HFFc6 (cell line): Measurements from ENCODE around the gene TMEM178A. TPM values are rescaled to one million over a fixed set of nuclear protein-coding genes. Genes with fewer than 3 reads are reported as not detected.

Experiments used
- DNase-seq: peaks from one replicate; pipeline ENCODE4 v3.0.0-alpha.2; 2018
- H3K27ac Mint-ChIP-seq: 2 replicates; pipeline ENCODE4 v1.8.0; 2020; ENCODE audit warnings: mild to moderate bottlenecking, mixed read lengths
- H3K27me3 Mint-ChIP-seq: 2 replicates; pipeline ENCODE4 v1.8.0; 2021; ENCODE audit warnings: mild to moderate bottlenecking, moderate library complexity, mixed read lengths; ENCODE audit not compliant: insufficient read depth
- H3K36me3 Mint-ChIP-seq: 2 replicates; pipeline ENCODE4 v1.8.0; 2021; ENCODE audit warnings: low read depth, mixed read lengths
- H3K4me1 Mint-ChIP-seq: 2 replicates; pipeline ENCODE4 v1.8.0; 2020; ENCODE audit warnings: low read depth, mixed read lengths
- H3K4me3 Mint-ChIP-seq: 2 replicates; pipeline ENCODE4 v1.8.0; 2020; ENCODE audit warnings: mild to moderate bottlenecking, moderate library complexity, mixed read lengths
- H3K9me3 Mint-ChIP-seq: 2 replicates; pipeline ENCODE4 v1.8.0; 2020; ENCODE audit warnings: mild to moderate bottlenecking, mixed read lengths
- total RNA-seq, 6 experiments: library from RNA; stranded (reverse); fragmentation: NEBNext Ultra II Directional; extraction: Animal tissue kit (Norgen Biotek cat#: 25700); gene quantifications; 2 replicates in 1 of 6; 3 replicates in 5 of 6; pipeline ENCODE4 v1.2.3, GENCODE V29; 2021
- TF ChIP-seq, protein P1 (sequence below): fragments of 200-600 bp; sonication (generic); IDR thresholded peaks from 2 replicates; pipeline ENCODE4 v1.5.0; 2021; ENCODE audit warnings: antibody characterized with exemption, mild to moderate bottlenecking

The TMEM178A gene
- total RNA-seq, 6 experiments from 2014 or later = 0.18 to 0.99 (median 0.44) TPM

DNA sequence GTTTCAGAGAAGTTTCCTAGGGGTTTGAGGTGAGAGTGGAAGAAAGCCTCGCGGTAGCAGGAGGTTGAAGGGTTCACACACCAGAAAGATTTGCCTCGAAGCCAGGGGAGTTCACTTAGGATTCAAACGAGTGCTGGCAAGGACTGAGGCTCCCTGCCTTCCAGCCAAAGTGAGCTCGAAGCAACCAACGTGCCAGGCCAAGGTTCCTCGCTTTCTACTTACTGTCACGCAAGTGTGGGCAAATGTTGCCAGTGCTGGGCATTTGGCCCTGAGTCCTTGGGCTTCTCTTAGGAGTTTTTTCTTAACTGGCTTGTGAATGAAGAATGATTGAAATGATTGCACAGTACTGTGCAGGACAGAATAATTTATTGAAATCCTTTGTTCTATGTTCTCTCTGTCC is 53.6 kb downstream of the TMEM178A start:
- H3K27me3 Mint-ChIP-seq = no peaks in the 10 kb centered on the region; the same call in 1 of the 2 replicates

DNA sequence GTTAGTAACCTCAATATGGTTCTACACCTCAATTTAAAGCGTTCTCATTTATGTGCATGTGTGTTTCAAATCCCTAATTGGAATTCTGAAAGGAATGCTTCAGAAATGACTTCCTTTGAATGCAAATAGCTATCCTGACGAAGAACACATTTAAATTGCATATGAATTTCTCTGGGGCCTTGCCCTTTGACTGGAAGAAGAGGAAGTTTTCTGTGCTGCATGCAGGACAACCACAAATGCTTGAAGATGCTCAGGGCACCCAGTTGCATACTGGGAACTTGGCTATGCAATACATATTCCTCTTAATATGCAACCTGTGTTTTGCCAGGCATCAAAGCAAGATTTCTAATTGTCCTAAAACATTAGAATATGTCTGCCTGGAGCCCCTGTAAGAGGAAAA is 55.3 kb downstream of the TMEM178A start:
- Mint-ChIP-seq H3K27ac (no peak overlapping the region), H3K9me3 (no peaks in the 10 kb centered on the region), H3K36me3 (no peaks in the 10 kb centered on the region), H3K4me1 (peaks cover 27% of the 10 kb centered on the region), H3K27me3 (no peaks in the 10 kb centered on the region; the same call in 1 of the 2 replicates), H3K4me3 (no peak overlapping the region)
- TF ChIP-seq, protein P1, sequence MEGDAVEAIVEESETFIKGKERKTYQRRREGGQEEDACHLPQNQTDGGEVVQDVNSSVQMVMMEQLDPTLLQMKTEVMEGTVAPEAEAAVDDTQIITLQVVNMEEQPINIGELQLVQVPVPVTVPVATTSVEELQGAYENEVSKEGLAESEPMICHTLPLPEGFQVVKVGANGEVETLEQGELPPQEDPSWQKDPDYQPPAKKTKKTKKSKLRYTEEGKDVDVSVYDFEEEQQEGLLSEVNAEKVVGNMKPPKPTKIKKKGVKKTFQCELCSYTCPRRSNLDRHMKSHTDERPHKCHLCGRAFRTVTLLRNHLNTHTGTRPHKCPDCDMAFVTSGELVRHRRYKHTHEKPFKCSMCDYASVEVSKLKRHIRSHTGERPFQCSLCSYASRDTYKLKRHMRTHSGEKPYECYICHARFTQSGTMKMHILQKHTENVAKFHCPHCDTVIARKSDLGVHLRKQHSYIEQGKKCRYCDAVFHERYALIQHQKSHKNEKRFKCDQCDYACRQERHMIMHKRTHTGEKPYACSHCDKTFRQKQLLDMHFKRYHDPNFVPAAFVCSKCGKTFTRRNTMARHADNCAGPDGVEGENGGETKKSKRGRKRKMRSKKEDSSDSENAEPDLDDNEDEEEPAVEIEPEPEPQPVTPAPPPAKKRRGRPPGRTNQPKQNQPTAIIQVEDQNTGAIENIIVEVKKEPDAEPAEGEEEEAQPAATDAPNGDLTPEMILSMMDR = no peak
- no peak for DNase-seq

More for the DNA sequence above, 53.6 kb downstream of the TMEM178A start:
- no peak overlapping the region for H3K4me3 Mint-ChIP-seq
- H3K9me3 Mint-ChIP-seq = no peaks in the 10 kb centered on the region
- H3K27ac Mint-ChIP-seq = no peak overlapping the region
- no peaks in the 10 kb centered on the region for H3K36me3 Mint-ChIP-seq
- peaks cover 10% of the 10 kb centered on the region for H3K4me1 Mint-ChIP-seq
- TF ChIP-seq, protein P1 = no peak
- no peak for DNase-seq

DNA sequence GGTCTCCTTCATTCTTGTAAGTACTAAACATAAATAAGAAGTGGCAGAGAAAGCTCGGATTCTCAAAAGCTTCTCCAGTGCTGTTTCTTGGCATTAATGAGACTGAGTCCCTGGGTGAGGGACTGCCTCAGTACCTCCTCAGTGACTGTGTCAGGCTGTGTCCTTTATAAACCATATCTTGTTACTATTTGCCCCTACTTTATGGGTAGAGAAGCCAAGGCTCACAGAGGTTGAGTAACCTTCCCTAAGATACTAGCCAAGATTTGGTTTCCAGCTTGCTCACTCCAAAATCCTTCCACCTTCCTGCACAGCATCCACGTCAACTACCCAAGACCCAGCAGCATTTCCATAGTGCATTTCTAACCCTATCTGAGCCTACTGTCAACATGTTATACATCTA is 57.8 kb downstream of the TMEM178A start:
- Mint-ChIP-seq H3K9me3 (no peaks in the 10 kb centered on the region), H3K4me3 (no peak overlapping the region), H3K27me3 (no peaks in the 10 kb centered on the region; the same call in 1 of the 2 replicates), H3K4me1 (peaks cover 48% of the 10 kb centered on the region), H3K36me3 (peaks cover 6% of the 10 kb centered on the region), H3K27ac (peak overlapping the region; percentile 87; the same call in 1 of the 2 replicates)
- no peak for DNase-seq
- TF ChIP-seq, protein P1 = no peak

DNA sequence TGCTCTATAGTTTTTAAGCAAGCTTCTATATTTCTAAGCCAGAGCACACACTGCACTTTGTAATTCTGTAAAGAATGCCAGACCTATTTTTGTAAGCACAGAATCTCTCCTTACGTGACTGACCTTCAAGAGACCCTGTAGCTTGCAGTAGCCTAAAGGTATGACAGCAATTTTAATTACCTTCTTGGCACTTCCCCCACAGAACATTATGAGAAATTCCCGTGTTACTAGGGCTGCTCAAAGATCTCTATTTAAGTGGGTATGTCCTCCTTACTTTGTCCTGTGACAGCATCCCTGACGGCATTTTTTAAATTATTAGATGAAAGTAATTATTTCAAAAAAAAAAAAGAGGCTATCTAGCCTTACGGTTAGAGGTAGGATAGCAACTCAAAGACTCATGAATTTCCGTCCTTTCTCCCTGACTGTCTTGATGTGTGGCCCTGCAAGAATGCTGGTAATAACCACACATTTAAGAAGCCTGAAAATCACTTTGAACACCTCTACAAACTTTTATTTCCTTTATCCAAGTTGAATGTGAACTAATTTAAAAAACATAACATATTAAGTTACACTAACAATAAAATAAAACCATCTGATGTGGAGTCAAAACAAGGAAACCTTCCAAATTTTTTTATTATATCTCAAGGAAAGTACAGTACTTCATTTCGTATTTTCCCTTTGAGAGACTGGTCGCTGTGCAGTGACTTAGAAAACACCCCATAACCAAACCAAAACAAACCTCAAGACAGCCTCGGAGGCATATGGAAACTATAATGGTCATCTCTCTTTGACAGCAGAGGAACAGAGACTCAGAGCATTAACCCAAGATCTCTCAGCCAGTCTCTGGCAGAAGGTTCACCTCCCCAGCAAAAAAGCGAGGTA is 58.5 kb downstream of the TMEM178A start:
- Mint-ChIP-seq H3K9me3 (no peaks in the 10 kb centered on the region), H3K36me3 (peaks cover 6% of the 10 kb centered on the region), H3K27ac (peak overlapping the region; percentile 87), H3K4me1 (peaks cover 55% of the 10 kb centered on the region), H3K4me3 (peak overlapping the region; percentile 38; the same call in 1 of the 2 replicates), H3K27me3 (no peaks in the 10 kb centered on the region)
- DNase-seq = no peak
- TF ChIP-seq, protein P1 = no peak

DNA sequence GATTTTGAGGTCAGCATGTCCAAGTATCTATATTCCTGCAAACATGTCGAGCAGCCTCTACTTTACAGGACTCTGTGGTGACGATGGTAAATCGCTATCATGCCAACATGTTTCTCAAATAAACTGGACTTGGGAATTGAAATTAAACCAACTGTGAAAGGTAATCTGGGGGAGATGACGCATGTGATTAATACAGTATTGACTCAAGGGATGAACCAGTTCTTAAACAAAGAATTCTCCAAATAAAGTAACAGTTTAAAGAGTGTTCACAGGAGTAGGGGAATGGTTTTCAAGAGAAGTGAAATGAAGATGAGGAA is 59.1 kb downstream of the TMEM178A start:
- Mint-ChIP-seq H3K9me3 (no peaks in the 10 kb centered on the region), H3K36me3 (peaks cover 6% of the 10 kb centered on the region), H3K4me3 (peak overlapping the region; percentile 38), H3K4me1 (peaks cover 59% of the 10 kb centered on the region), H3K27me3 (no peaks in the 10 kb centered on the region), H3K27ac (peak overlapping the region; percentile 87)
- TF ChIP-seq, protein P1 = no peak
- DNase-seq = no peak
